Gastroesophageal sphincter (tissue), 3 donors: ENCODE data around the gene FNDC3B.

Experiments used
- EP300 ChIP-seq: sonication (generic); formaldehyde crosslinking; IDR thresholded peaks from one replicate; pipeline ENCODE4 v1.6.1; 2017; ENCODE audit warnings: antibody characterized with exemption, mild to moderate bottlenecking
- TF ChIP-seq, protein P1 (sequence below), 4 experiments: fragments of 200-600 bp in 2 of 4; fragments of 450-650 bp in 2 of 4; sonication (generic) in 1 of 4; IDR thresholded peaks; one replicate each; pipeline ENCODE4 v1.5.1; 2017 to 2019; ENCODE audit warnings: antibody characterized with exemption in 4 of 4, mild to moderate bottlenecking in 2 of 4, moderate library complexity in 2 of 4

DNA sequence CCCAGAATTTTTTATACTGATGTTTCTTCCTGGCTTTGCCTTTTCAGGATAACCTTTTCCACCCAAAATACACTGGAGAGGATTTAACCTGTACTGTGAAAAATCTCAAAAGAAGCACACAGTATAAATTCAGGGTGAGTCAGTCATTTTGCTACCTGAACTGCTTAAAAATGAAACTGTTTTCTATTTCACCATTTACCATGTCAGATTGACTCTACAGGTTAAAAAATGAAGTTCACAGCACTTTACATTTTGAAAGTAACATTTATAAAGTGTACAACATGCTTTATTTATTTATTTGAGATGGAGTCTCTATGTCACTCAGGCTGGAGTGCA lies 293.6 kb downstream of the FNDC3B start:
- TF ChIP-seq, protein P1, sequence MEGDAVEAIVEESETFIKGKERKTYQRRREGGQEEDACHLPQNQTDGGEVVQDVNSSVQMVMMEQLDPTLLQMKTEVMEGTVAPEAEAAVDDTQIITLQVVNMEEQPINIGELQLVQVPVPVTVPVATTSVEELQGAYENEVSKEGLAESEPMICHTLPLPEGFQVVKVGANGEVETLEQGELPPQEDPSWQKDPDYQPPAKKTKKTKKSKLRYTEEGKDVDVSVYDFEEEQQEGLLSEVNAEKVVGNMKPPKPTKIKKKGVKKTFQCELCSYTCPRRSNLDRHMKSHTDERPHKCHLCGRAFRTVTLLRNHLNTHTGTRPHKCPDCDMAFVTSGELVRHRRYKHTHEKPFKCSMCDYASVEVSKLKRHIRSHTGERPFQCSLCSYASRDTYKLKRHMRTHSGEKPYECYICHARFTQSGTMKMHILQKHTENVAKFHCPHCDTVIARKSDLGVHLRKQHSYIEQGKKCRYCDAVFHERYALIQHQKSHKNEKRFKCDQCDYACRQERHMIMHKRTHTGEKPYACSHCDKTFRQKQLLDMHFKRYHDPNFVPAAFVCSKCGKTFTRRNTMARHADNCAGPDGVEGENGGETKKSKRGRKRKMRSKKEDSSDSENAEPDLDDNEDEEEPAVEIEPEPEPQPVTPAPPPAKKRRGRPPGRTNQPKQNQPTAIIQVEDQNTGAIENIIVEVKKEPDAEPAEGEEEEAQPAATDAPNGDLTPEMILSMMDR (IDR thresholded peaks at IDR 0.05): no peak
- TF ChIP-seq EP300: no peak
